Measurements from ENCODE around the gene ARL15. TPM values are rescaled to one million over a fixed set of nuclear protein-coding genes. Genes with fewer than 3 reads are reported as not detected.

The ARL15 gene
- total and polyA plus RNA-seq, 2 donors (not counting 3 experiments of a cell fraction or from before 2014, with no cell fraction given): 11.9 to 24.4 TPM

DNA sequence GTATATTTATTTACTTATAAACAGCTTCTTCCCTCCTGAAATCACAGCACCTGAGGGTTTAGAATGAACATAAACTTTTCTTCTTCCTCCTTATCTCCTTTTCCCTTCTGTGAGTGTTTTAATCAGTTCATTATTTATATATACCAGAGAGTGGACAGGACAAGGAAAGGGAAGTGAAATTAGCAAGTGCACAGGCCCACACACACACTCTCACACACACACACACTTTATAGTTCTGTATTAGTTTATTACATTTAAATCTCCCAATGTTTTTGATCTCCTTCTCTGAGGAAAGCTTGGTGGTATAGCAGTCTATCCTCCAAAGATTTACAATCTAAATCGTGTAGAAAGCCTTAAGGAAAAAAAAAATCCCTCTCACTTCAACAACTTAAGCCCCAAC, 396.4 kb downstream of the ARL15 start:
- Histone ChIP-seq H3K9ac (replicated peaks; ENCODE audit: extremely low read depth, insufficient read depth, low read length) (no peak overlapping the region), H3K9me1 (replicated peaks; ENCODE audit: control insufficient read depth, extremely low read depth, insufficient read depth, low read length) (no peaks in the 10 kb centered on the region), H3K4me3 (replicated peaks in 1 of 3; ENCODE audit: insufficient read depth in 1 of 3, low read depth in 1 of 3, low read length in 3 of 3) (no peak overlapping the region), H3K36me3 (ENCODE audit: control insufficient read depth in 2 of 2, extremely low read depth in 1 of 2, insufficient read depth in 2 of 2, low read length in 2 of 2) (no peaks in the 10 kb centered on the region), H3K9me3 (replicated peaks; ENCODE audit: control insufficient read depth, insufficient read depth, low read length) (no peaks in the 10 kb centered on the region), H2AFZ (ENCODE audit: low read depth, low read length) (no peak overlapping the region), H3K79me2 (ENCODE audit: control insufficient read depth, insufficient read depth, low read length) (no peaks in the 10 kb centered on the region), H3K27me3 (ENCODE audit: control insufficient read depth in 2 of 2, insufficient read depth in 2 of 2, low read length in 2 of 2) (no peaks in the 10 kb centered on the region), H4K20me1 (replicated peaks; ENCODE audit: control insufficient read depth, extremely low read depth, insufficient read depth, low read length) (no peaks in the 10 kb centered on the region), H3K4me1 (ENCODE audit: control insufficient read depth, extremely low read depth, insufficient read depth, low read length) (no peaks in the 10 kb centered on the region), H3K27ac (ENCODE audit: insufficient read depth, low read depth, low read length) (no peak overlapping the region), H3K4me2 (ENCODE audit: insufficient read depth, low read length) (no peak overlapping the region)
- ChIA-PET CTCF (no interaction called here), POLR2A (no interaction called here)
- no TSS peak for BruUV-seq (replicated peaks)
- FAIRE-seq: no peak
- intact Hi-C loops (cut with micrococcal nuclease): no loop called here
- DNase-seq (ENCODE audit: low read depth, low spot score): no peak
- dilution Hi-C loops (cut with MboI; ENCODE audit: extremely low pct_ligation_motif_present, low sequenced_read_pairs): no loop called here
- TF ChIP-seq POLR2AphosphoS5 (IDR thresholded peaks at IDR 0.05; ENCODE audit: insufficient read depth, low read depth, low read length) (no peak), MYC (IDR thresholded peaks at IDR 0.05; ENCODE audit: low read depth, low read length) (no peak), MAX (IDR thresholded peaks at IDR 0.05; ENCODE audit: insufficient read depth, insufficient read length) (no peak), FOS (IDR thresholded peaks at IDR 0.05; ENCODE audit: borderline replicate concordance, insufficient read depth, low read length) (no peak), EZH2 (IDR thresholded peaks at IDR 0.05; ENCODE audit: borderline replicate concordance, low read depth, low read length, severe bottlenecking) (no peak), CTCF (IDR thresholded peaks at IDR 0.05; ENCODE audit: extremely low read depth in 1 of 2, insufficient read depth in 1 of 2, low read depth in 1 of 2, low read length in 2 of 2) (no peak), POLR2A (IDR thresholded peaks at IDR 0.05; ENCODE audit: low read depth, low read length) (no peak), GATA2 (IDR thresholded peaks at IDR 0.05; ENCODE audit: insufficient read depth, insufficient read length, low read depth, low read length) (no peak), JUN (IDR thresholded peaks at IDR 0.05; ENCODE audit: borderline replicate concordance, insufficient read depth, insufficient read length, low read depth) (no peak)

Data from endothelial cell of umbilical vein (primary cell).